ENCODE results near the gene DTX1.

DNA sequence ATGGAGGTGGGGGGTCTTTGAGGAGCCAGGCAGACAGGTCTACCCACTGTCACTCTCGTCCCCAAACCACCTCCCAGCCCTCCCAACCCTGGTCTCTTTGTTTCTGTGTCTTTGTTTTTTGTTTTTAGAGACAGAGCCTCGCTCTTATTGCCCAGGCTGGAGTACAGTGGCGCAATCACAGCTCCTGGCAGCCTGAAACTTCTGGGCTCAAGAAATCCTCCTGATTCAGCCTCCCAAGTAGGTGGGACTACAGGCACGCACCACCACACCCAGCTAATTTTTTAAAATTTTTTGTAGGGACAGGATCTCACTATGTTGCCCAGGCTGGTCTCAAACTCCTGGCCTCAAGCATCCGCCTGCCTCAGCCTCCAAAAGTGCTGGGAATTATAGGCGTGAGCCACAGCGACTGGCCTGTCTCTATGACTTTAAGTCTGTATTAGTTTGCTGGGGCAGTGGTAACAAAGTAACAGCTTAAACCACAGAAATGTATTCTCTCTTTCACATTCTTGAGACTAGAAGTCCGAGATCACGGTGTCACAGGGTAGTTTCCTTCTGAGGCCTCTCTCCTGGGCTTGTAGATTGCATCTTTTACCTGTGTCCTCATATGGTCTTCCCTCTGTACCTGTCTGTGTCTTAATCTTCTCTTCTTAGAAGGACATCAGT, 26.1 kb downstream of the DTX1 start:
- TF ChIP-seq, protein P1, sequence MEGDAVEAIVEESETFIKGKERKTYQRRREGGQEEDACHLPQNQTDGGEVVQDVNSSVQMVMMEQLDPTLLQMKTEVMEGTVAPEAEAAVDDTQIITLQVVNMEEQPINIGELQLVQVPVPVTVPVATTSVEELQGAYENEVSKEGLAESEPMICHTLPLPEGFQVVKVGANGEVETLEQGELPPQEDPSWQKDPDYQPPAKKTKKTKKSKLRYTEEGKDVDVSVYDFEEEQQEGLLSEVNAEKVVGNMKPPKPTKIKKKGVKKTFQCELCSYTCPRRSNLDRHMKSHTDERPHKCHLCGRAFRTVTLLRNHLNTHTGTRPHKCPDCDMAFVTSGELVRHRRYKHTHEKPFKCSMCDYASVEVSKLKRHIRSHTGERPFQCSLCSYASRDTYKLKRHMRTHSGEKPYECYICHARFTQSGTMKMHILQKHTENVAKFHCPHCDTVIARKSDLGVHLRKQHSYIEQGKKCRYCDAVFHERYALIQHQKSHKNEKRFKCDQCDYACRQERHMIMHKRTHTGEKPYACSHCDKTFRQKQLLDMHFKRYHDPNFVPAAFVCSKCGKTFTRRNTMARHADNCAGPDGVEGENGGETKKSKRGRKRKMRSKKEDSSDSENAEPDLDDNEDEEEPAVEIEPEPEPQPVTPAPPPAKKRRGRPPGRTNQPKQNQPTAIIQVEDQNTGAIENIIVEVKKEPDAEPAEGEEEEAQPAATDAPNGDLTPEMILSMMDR (IDR thresholded peaks at IDR 0.05; ENCODE audit: low read depth, low read length, poor library complexity, severe bottlenecking), result no peak
- TF ChIP-seq EZH2phosphoT487 (IDR thresholded peaks at IDR 0.05; ENCODE audit: borderline replicate concordance, low read length), result no peak
